Stimulated activated naive B cell treated with anti-CD40 and anti-IgM and Interleukin-4, amounts not matched to agents 10 μg/mL and 1 μg/mL and 100 μg/mL, for 72 hours (primary cell): Measurements from ENCODE around the gene PPP2R3B.
A peak's percentile ranks its signal among the peaks of the same experiment; 100 is the strongest.
"Not testable (repeated sequence)": the region's sequence is repeated elsewhere in the genome, so short reads cannot be mapped to it uniquely, and the experiment has no call there.

Source experiments
- ATAC-seq, 2 donors: fragments of 150-1000 bp; cut with Tn5 transposase; replicated peaks; 2 replicates each; pipeline ENCODE4 v1.10.0; 2021; ENCODE audit warnings: moderate library complexity in 1 of 2
- DNase-seq: peaks from one replicate; pipeline ENCODE4 v3.0.0; 2021
- H3K27ac Mint-ChIP-seq: one replicate; pipeline ENCODE4 v1.8.0; 2022; ENCODE audit warnings: mild to moderate bottlenecking, mixed read lengths
- H3K27me3 Mint-ChIP-seq, 2 donors: one replicate each; pipeline ENCODE4 v1.8.0; 2022; ENCODE audit warnings: mixed read lengths in 2 of 2
- H3K36me3 Mint-ChIP-seq, 2 donors: one replicate each; pipeline ENCODE4 v1.8.0; 2022; ENCODE audit warnings: mixed read lengths in 2 of 2, mild to moderate bottlenecking in 1 of 2
- H3K4me1 Mint-ChIP-seq, 2 donors: one replicate each; pipeline ENCODE4 v1.8.0; 2022; ENCODE audit warnings: mixed read lengths in 2 of 2, mild to moderate bottlenecking in 1 of 2
- H3K4me3 Mint-ChIP-seq, 2 donors: one replicate each; pipeline ENCODE4 v1.8.0; 2022; ENCODE audit warnings: mild to moderate bottlenecking in 2 of 2, mixed read lengths in 2 of 2, moderate library complexity in 1 of 2
- H3K9me3 Mint-ChIP-seq, 2 donors: one replicate each; pipeline ENCODE4 v1.8.0; 2022; ENCODE audit warnings: mixed read lengths in 2 of 2, mild to moderate bottlenecking in 1 of 2

The PPP2R3B gene

DNA sequence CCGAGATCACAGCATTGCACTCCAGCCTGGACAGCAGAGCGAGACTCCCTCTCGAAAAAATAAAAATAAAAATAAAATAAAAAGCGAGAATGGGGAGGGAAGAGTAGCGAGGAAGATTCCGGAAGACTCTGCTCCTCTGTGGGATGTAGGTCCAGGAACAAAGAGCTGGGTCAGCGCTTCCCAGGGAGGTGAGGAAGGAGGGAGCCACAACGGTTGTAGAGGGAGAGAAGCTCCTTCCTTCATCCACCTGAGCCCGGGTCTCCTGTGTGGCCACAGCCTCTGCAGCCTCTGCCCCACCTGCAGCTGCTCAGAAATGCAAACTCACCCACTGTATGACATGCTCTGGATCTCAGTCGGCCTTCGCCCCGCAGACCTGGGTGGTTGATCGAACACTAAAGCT, 3.8 kb upstream of the PPP2R3B start:
- Mint-ChIP-seq H3K36me3 (peaks cover 5 to 7% of the 10 kb centered on the region in 2 donors), H3K27ac (no peak overlapping the region), H3K4me1 (peaks cover 5 to 10% of the 10 kb centered on the region in 2 donors), H3K4me3 (no peak overlapping the region), H3K9me3 (no peaks in the 10 kb centered on the region), H3K27me3 (no peaks in the 10 kb centered on the region)
- no peak for ATAC-seq
- DNase-seq = no peak

DNA sequence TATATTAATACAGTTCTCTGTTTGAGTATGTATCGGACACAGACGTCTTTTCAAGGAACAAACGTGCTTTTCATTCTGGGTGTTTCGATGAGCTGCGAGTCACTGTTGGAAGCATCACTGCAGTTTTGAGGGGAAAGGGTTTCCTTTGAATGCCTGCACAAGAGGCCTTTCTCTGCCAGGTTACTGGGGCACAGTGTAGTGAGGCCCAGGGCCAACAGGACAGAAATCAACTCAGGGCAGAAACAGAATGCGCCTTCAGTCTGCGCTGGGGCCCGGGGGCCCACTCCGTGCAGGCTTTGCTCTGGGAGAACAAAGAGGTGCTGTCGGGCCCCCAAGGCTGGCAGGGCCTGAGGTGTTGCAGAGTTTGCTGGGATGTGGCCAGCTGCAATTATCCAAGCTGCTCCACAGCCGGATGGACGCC, 2.3 kb upstream of the PPP2R3B start:
- Mint-ChIP-seq H3K36me3 (peaks cover 5 to 7% of the 10 kb centered on the region in 2 donors), H3K4me3 (no peak overlapping the region), H3K27me3 (no peaks in the 10 kb centered on the region), H3K4me1 (peaks cover 5 to 10% of the 10 kb centered on the region in 2 donors), H3K27ac (no peak overlapping the region), H3K9me3 (no peaks in the 10 kb centered on the region)
- ATAC-seq (no peak), DNase-seq (no peak)

DNA sequence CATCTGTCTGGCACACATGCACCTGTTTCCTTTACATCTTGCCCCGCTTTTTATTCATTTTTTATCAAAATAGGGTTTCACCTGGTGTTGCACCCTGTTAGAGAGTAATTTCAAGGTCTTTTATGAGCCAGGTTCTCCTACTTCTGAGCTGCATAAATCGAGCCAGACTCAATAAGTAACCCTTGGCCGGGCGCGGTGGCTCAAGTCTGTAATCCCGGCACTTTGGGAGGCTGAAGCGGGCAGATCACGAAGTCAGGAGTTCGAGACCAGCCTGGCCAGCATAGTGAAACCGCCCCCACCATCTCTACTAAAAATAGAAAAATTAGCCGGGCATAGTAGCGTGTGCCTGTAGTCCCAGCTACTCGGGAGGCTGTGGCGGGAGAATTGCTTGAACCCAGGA, 1.0 kb upstream of the PPP2R3B start:
- Mint-ChIP-seq H3K9me3 (no peaks in the 10 kb centered on the region), H3K27me3 (no peaks in the 10 kb centered on the region), H3K36me3 (peaks cover 5 to 7% of the 10 kb centered on the region in 2 donors), H3K4me1 (peaks cover 5 to 10% of the 10 kb centered on the region in 2 donors), H3K4me3 (peak overlapping the region; percentile 85 to 97), H3K27ac (peak overlapping the region; percentile 28)
- DNase-seq (no peak), ATAC-seq (no peak)

DNA sequence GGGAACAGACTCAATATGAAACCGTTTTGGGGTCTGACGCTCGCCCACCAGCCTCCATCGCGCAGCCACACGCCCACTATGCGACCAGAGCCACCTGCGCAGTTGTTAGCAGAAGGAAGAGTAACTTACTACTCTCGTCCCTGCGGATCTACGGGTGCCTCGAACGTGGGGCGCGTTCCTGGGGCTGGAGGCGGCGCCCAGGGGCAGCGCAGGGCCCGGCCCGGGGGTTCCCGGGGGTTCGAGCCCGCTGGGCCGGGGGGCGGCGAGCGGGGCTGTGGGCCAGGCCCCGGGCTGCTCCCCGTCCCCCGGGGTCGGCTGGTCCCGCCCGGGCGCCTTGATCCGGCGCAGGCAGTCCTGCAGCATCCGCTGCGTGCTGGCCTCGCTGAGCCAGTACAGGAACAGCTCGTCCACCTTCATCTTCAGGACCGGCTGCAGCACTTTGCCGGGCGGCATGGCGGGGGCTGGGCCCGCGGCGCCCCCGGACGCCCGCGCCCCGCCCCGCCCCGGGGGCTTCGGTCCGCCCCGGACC, 404 bp downstream of the PPP2R3B start:
- peaks cover 8 to 10% of the 10 kb centered on the region in 2 donors for H3K4me1 Mint-ChIP-seq
- H3K9me3 Mint-ChIP-seq = no peaks in the 10 kb centered on the region
- peaks cover 0 to 8% of the 10 kb centered on the region in 2 donors for H3K36me3 Mint-ChIP-seq
- DNase-seq (peak; percentile 31), ATAC-seq (peak; percentile 29 to 31)
- H3K27me3 Mint-ChIP-seq = no peaks in the 10 kb centered on the region
- H3K27ac Mint-ChIP-seq = no peak overlapping the region
- H3K4me3 Mint-ChIP-seq = peak overlapping the region; percentile 61 to 97

DNA sequence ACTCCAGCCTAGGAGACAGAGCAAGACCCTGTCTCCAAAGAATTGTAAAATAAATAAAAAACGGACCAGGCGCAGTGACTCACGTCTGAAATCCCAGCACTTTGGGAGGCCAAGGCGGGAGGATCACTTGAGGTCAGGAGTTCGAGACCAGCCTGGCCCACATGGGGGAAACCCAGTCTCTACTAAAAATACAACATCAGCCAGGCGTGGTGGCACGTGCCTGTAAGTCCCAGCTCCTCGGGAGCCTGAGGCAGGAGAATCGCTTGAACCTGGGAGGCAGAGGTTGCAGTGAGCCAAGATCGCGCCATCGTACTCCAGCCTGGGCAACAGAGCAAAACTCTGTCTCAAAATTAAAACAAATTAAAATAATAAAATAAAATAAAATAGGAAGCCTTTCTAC, 971 bp downstream of the PPP2R3B start:
- peak overlapping the region; percentile 61 to 97 for H3K4me3 Mint-ChIP-seq
- ATAC-seq, H3K4me1 Mint-ChIP-seq, H3K27ac Mint-ChIP-seq, H3K9me3 Mint-ChIP-seq, H3K27me3 Mint-ChIP-seq, H3K36me3 Mint-ChIP-seq, DNase-seq: not testable (repeated sequence)

DNA sequence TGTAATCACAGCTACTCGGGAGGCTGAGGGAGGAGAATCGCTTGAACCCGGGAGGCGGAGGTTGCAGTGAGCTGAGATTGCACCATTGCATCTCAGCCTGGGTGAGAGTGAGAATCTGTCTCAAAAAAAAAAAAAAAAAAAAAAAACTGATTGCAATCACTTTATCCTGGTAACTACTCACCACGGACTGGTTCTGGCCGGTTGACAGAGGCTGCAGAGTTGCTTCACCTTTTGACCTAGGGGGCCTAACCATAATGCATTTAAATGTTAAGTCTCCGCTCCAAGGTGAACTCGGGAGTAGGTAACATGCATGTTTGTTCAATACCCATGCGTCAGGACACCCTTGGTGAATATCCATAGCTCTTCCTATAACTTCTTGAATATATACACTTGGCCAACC, 1.8 kb downstream of the PPP2R3B start:
- Mint-ChIP-seq H3K36me3 (peaks cover 0 to 9% of the 10 kb centered on the region in 2 donors), H3K27me3 (no peaks in the 10 kb centered on the region), H3K4me1 (peaks cover 8 to 10% of the 10 kb centered on the region in 2 donors), H3K9me3 (no peaks in the 10 kb centered on the region), H3K27ac (no peak overlapping the region), H3K4me3 (no peak overlapping the region)
- ATAC-seq = no peak
- no peak for DNase-seq

DNA sequence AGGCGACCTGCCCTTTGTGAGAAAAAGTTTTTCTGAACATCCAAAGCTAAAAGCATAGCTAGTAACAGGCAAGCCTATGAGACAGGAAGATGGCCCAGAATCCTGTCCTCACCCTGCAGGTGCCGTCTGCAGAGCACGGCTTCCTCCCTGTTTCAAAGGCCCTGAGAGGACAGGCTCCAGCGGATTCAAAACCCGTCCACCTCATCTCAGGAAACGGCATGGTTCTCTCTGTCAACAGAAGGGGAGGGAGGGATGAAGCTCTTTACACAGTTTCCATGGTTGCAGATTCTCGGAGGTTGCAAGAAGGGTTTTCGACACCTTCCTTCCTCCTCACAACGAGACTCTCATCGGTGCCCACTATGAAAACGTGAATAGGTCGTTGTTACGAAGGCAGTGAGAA, 8.3 kb downstream of the PPP2R3B start:
- peaks cover 8 to 11% of the 10 kb centered on the region in 2 donors for H3K36me3 Mint-ChIP-seq
- no peak for DNase-seq
- H3K9me3 Mint-ChIP-seq = no peaks in the 10 kb centered on the region
- peaks cover 15 to 21% of the 10 kb centered on the region in 2 donors for H3K4me1 Mint-ChIP-seq
- peaks cover 22% of the 10 kb centered on the region in 2 donors for H3K27me3 Mint-ChIP-seq
- no peak overlapping the region for H3K4me3 Mint-ChIP-seq
- ATAC-seq = no peak
- no peak overlapping the region for H3K27ac Mint-ChIP-seq

DNA sequence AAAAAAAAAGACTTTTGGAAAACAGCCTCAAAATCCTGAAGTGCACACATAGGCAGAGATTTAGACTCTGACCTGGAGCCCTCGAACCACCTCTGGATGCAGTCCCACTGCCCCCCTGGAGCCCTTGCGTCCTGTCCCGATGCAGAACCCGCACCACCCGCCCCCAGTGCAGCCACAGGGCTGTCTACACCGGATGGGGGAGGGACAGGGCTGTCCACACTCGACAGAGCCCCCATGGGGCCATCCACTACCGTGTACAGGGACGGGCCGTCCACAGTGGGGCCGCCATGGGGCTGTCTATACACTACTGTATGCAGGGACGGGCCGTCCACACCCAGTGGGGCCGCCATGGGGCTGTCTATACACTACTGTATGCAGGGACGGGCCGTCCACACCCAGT, 10.5 kb downstream of the PPP2R3B start:
- not testable (repeated sequence) for ATAC-seq, H3K4me3 Mint-ChIP-seq, DNase-seq, H3K9me3 Mint-ChIP-seq, H3K27ac Mint-ChIP-seq
- H3K36me3 Mint-ChIP-seq = peaks cover 10 to 14% of the 10 kb centered on the region in 2 donors
- H3K4me1 Mint-ChIP-seq = peaks cover 28 to 29% of the 10 kb centered on the region in 2 donors
- peaks cover 32 to 37% of the 10 kb centered on the region in 2 donors for H3K27me3 Mint-ChIP-seq

DNA sequence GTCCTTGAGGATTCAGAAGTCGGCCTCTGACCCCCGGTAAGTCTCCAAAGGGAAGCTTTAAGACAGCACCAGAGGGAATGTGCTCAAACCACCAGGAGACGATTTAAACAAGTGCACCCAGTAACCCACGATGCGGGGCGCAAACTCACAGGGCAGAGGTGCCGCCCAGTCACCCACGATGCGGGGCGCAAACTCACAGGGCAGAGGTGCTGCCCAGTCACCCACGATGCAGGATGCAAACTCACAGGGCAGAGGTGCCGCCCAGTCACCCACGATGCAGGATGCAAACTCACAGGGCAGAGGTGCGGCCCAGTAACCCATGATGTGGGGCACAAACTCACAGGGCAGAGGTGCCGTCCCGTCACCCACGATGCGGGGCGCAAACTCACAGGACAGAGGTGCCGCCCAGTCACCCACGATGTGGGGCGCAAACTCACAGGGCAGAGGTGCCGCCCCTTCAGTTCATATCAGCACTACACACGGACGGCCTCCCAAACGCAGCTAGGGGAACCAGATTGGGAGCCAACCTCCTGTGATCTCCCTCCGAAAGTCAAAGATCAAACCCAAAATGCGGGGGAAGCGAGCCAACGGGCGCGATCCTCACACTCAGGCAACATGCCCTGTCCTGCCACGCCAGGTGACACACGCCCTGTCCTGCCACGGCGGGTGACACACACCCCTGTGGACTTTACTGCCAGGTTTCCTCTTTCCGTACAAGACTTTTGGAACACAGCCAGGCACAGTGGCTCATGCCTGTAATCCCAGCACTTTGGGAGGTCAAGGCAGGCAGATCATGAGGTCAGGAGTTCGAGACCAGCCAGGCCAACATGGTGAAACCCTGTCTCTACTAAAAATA, 11.3 kb downstream of the PPP2R3B start:
- DNase-seq (no peak), ATAC-seq (no peak)
- Mint-ChIP-seq H3K9me3 (no peaks in the 10 kb centered on the region), H3K4me3 (peak overlapping the region; percentile 83 to 84), H3K4me1 (peaks cover 31 to 35% of the 10 kb centered on the region in 2 donors), H3K27me3 (peaks cover 36 to 45% of the 10 kb centered on the region in 2 donors), H3K27ac (peak overlapping the region; percentile 75), H3K36me3 (peaks cover 14% of the 10 kb centered on the region in 2 donors)

DNA sequence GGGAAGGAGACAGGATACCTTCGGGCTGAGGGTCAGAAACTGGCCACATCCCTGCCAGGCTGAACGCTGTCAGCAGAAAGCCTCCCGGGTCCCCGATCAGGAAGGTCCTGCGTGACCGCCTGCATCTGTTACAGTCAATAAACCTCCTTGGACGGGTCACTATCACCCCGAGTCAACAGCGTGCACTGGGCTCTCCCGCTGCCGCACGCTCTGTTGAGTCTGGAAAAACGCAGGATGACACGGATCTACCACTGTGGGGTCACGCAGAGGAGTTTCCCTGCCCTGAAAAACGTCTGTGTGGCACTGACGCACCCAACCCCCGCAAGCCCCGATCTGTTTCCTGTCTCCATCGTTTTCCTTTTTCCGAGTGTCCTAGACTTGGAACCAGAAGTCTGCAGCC, 12.1 kb downstream of the PPP2R3B start:
- Mint-ChIP-seq H3K4me3 (peak overlapping the region; percentile 83 to 84), H3K9me3 (no peaks in the 10 kb centered on the region), H3K27me3 (peaks cover 36 to 45% of the 10 kb centered on the region in 2 donors), H3K27ac (peak overlapping the region; percentile 14), H3K36me3 (peaks cover 10 to 14% of the 10 kb centered on the region in 2 donors), H3K4me1 (peaks cover 31 to 41% of the 10 kb centered on the region in 2 donors)
- DNase-seq = no peak
- ATAC-seq = no peak

DNA sequence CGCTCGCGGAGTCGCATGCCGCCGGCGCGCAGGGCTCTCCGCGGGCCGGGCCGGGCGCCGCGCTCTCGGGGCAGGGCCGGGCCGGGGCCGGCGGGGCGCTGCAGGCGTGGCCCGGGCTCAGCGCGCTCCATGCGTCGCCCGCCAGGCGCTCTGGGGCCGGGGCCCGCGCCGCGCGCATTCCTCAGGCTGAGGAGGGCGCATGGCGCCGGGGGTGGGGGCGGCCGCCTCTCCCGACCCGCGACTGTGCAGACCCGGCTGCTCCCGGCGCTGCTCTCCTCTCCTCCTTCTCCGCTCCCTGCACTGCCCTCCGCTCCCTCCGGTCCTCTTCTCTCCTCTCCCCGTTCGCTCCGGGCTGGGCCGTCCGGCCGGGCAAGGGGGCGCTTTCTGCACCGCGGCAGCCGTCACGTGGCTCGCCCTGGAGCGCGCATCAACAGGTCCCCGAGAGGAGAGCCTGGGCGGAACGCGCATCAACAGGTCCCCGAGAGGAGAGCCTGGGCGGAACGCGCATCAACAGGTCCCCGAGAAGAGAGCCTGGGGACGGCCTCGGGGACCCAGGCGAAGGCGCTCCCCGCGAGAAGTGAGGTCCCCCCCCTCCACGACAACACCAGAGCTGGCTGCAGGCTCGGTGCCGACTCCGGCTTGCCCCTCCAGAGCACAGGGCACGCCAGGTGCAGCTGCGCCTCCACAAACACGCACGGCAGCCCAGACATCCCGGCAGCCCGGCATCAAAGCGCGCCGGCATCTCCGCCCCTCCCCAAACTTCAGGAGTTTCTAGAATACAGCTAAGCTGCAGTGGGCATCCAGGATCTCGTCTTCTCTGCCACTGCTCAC, 12.9 kb downstream of the PPP2R3B start:
- Mint-ChIP-seq H3K9me3 (no peaks in the 10 kb centered on the region), H3K27ac (no peak overlapping the region), H3K4me1 (peaks cover 30 to 44% of the 10 kb centered on the region in 2 donors), H3K4me3 (peak overlapping the region; percentile 83 to 84), H3K27me3 (peaks cover 36 to 45% of the 10 kb centered on the region in 2 donors), H3K36me3 (peaks cover 10 to 14% of the 10 kb centered on the region in 2 donors)
- no peak for DNase-seq
- ATAC-seq = peak; percentile 64 to 74

DNA sequence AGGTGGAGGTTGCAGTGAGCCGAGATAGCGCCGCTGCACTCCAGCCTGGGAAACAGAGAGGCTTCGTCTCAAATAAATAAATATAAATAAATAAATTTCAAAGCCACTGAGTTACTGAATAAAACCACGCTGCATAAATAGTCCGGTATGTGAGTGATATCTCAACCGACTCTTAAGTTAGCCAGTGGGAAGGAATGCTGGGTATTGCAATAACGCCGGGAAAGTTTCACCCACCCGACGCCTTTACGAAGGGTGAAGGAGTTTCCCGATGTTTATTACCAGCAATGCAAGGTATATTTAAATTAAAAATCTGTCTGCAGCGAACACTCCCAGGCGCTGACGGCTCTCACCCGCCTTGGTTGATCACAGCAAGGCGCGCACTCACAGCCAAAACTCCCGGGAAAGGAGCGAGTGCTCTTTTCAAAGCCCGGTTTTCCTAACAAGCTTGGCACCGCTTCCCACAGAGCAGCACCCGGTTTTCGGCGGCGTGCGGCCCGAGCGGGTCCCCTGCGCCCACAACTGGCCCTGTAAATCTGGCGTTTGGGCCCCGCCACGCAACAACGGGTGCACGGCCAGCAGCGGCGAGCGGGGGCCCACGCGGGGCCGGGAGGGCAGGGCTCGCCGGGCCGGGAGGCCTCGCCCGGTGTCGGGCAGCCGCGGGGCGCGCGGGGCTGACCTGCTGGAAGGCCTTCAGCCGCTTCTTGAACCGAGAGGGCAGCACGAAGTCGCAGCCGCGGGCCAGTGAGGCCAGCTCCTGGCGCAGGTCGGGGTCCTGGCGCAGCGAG, 13.7 kb downstream of the PPP2R3B start:
- Mint-ChIP-seq H3K27me3 (peaks cover 36 to 45% of the 10 kb centered on the region in 2 donors), H3K36me3 (peaks cover 7 to 14% of the 10 kb centered on the region in 2 donors), H3K4me3 (peak overlapping the region; percentile 62 to 77), H3K9me3 (no peaks in the 10 kb centered on the region), H3K27ac (no peak overlapping the region), H3K4me1 (peaks cover 31 to 44% of the 10 kb centered on the region in 2 donors)
- no peak for DNase-seq
- ATAC-seq = peak in 1 of 2 donors; percentile 14

DNA sequence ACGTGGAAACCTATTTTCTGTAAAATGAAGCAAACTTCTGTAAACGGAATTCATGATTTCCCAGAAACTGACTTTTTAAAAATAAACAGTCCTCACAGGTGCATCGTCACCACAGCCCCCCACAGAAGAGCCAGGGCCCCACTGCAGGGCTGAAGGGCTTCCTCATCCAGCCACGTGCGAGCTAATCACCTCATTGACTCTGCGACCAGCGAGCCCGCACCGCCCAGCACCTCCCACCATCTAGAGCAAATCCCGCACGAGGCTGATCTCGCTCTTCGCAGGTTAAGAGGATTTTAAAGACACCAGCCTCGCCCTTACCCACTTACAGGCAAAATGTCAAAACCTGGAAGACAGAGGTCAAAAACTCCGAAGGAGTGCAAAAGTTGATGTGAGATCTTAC, 14.8 kb downstream of the PPP2R3B start:
- peaks cover 8 to 14% of the 10 kb centered on the region in 2 donors for H3K36me3 Mint-ChIP-seq
- ATAC-seq = no peak
- no peak for DNase-seq
- H3K4me1 Mint-ChIP-seq = peaks cover 34 to 50% of the 10 kb centered on the region in 2 donors
- H3K4me3 Mint-ChIP-seq = peak overlapping the region in 1 of 2 donors; percentile 39
- no peaks in the 10 kb centered on the region for H3K9me3 Mint-ChIP-seq
- no peak overlapping the region for H3K27ac Mint-ChIP-seq
- H3K27me3 Mint-ChIP-seq = peaks cover 36 to 45% of the 10 kb centered on the region in 2 donors
